Tibial artery (tissue), 4 donors: Measurements from ENCODE around the gene TRAFD1.

Source experiments
- DNase-seq, 2 donors: peaks; one replicate each; pipeline ENCODE4 v3.0.0-alpha.2; 2019
- H3K27ac ChIP-seq, 2 donors: fragments of 200-600 bp; sonication (generic) in 1 of 2; 1 replicate in 1 of 2; 2 replicates in 1 of 2; pipeline ENCODE4 v1.5.1; 2018 to 2019; ENCODE audit warnings: mild to moderate bottlenecking in 1 of 2
- H3K27me3 ChIP-seq, 2 donors: fragments of 200-600 bp; sonication (generic) in 1 of 2; one replicate each; pipeline versions ENCODE4 v1.5.1 to v1.6.0; 2016 to 2019
- H3K36me3 ChIP-seq, 3 donors: fragments of 200-600 bp; sonication (generic) in 2 of 3; one replicate each; pipeline ENCODE4 v1.5.1; 2016 to 2019; ENCODE audit warnings: mild to moderate bottlenecking in 2 of 3
- H3K4me1 ChIP-seq, 4 donors: fragments of 200-600 bp; sonication (generic) in 2 of 4; 1 replicate in 3 of 4; 2 replicates in 1 of 4; pipeline ENCODE4 v1.5.1; 2016 to 2019
- H3K4me3 ChIP-seq, 2 donors: fragments of 200-600 bp; sonication (generic) in 1 of 2; 1 replicate in 1 of 2; 2 replicates in 1 of 2; pipeline ENCODE4 v1.5.1; 2018 to 2019; ENCODE audit warnings: mild to moderate bottlenecking in 2 of 2
- H3K9me3 ChIP-seq, 3 donors: fragments of 200-600 bp; sonication (generic) in 1 of 3; one replicate each; pipeline ENCODE4 v1.5.1; 2016 to 2019
- CTCF ChIP-seq, 2 experiments: fragments of 200-600 bp in 1 of 2; fragments of 450-650 bp in 1 of 2; IDR thresholded peaks; one replicate each; pipeline ENCODE4 v1.5.1; 2017 to 2019; ENCODE audit warnings: antibody characterized with exemption in 2 of 2, mild to moderate bottlenecking in 1 of 2, moderate library complexity in 1 of 2
- intact Hi-C: fragments of 100-400 bp; cut with DNase I; formaldehyde crosslinking; loops from one replicate; pipeline ENCODE4 v1.15.0; 2023; ENCODE audit warnings: low total_unique reads

Gene TRAFD1

DNA sequence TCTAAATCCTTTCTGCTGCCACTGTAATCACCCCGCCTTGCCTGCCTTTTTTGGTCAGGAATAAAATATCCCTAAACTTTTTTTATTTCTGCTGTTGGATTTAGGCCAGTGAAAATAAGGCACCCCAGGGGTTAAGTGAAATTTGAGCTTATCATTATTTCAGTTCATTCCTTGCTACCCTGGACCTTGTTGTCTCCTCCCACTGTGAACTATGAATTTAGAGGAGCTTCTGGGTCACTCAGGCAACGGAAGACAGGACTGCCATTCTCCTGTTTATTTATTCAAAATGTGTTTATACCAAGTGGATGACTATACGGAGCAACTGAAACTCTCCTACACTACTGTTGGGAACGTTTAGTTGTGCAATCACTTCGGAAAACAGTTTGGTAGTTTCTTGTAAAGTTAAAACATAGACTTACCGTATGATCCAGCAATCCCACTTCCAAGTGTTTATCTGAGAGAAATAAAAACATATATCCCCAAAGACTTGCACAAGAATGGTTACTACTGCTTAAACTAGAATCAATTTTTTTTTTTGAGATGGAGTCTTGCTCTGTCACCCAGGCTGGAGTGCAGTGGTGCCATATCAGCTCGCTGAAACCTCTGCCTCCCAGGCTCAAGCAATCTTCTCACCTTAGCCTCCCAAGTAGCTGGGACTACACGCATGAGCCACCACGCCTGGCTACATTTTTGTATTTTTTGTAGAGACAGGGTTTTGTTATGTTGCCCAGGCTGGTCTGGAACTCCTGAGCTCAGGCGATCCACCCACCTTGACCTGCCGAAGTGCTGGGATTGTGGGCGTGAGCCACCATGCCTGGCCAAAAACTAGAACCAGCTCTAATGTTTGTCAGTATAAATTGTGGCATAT, 2.3 kb upstream of the TRAFD1 start:
- Histone ChIP-seq H3K27me3 (no peaks in the 10 kb centered on the region), H3K4me3 (no peak overlapping the region), H3K9me3 (no peaks in the 10 kb centered on the region), H3K27ac (peak overlapping the region; percentile 62 to 76), H3K36me3 (no peaks in the 10 kb centered on the region), H3K4me1 (peaks cover 0 to 52% (median 22%) of the 10 kb centered on the region in 4 donors)
- intact Hi-C loops = no loop called here
- no peak for DNase-seq
- no peak for TF ChIP-seq CTCF (IDR thresholded peaks at IDR 0.05)

- Histone ChIP-seq H3K4me3 (peak overlapping the region; percentile 86 to 89), H3K27me3 (no peaks in the 10 kb centered on the region), H3K36me3 (no peaks in the 10 kb centered on the region), H3K27ac (peak overlapping the region in 1 of 2 donors; percentile 12), H3K9me3 (no peaks in the 10 kb centered on the region), H3K4me1 (peaks cover 0 to 67% (median 28%) of the 10 kb centered on the region in 4 donors)
- intact Hi-C loops = no loop called here
- no peak for DNase-seq
- TF ChIP-seq CTCF (IDR thresholded peaks at IDR 0.05) = no peak
Measured at GRCh38 chr12:112124918-112125249, 476 bp upstream of the TRAFD1 start.

GRCh38 chr12:112126000-112126438, 659 bp downstream of the TRAFD1 start:
- Histone ChIP-seq H3K4me1 (peaks cover 0 to 79% (median 33%) of the 10 kb centered on the region in 4 donors), H3K27ac (peak overlapping the region; percentile 88 to 93), H3K4me3 (peak overlapping the region; percentile 86 to 89), H3K27me3 (no peaks in the 10 kb centered on the region), H3K9me3 (no peaks in the 10 kb centered on the region), H3K36me3 (no peaks in the 10 kb centered on the region)
- DNase-seq = no peak
- no peak for TF ChIP-seq CTCF (IDR thresholded peaks at IDR 0.05)
- intact Hi-C loops = no loop called here

GRCh38 chr12:112126911-112127310, 1.6 kb downstream of the TRAFD1 start:
- intact Hi-C loops = no loop called here
- H3K27me3 ChIP-seq = no peaks in the 10 kb centered on the region
- H3K36me3 ChIP-seq = no peaks in the 10 kb centered on the region
- TF ChIP-seq CTCF (IDR thresholded peaks at IDR 0.05) = no peak
- H3K4me1 ChIP-seq = peaks cover 0 to 80% (median 32%) of the 10 kb centered on the region in 4 donors
- H3K27ac ChIP-seq = no peak overlapping the region
- DNase-seq = no peak
- peak overlapping the region; percentile 86 to 89 for H3K4me3 ChIP-seq
- no peaks in the 10 kb centered on the region for H3K9me3 ChIP-seq

- H3K4me3 ChIP-seq = peak overlapping the region in 1 of 2 donors; percentile 6
- H3K9me3 ChIP-seq = no peaks in the 10 kb centered on the region
- no peak for TF ChIP-seq CTCF (IDR thresholded peaks at IDR 0.05)
- no peak for DNase-seq
- H3K27ac ChIP-seq = peak overlapping the region; percentile 17 to 55
- peaks cover 10 to 12% (median 10%) of the 10 kb centered on the region in 3 donors for H3K36me3 ChIP-seq
- peaks cover 0 to 62% (median 32%) of the 10 kb centered on the region in 4 donors for H3K4me1 ChIP-seq
- no peaks in the 10 kb centered on the region for H3K27me3 ChIP-seq
- intact Hi-C loops = loop anchor here (2.0 kb wide), 1 partner anchor 36 kb away; no protein-coding TSS in a partner anchor
Measured at GRCh38 chr12:112130441-112130998, 5.2 kb downstream of the TRAFD1 start.
